HG02852 (cell line): ENCODE results near the gene SYNJ1.

Experiments used
- ATAC-seq: cut with Tn5 transposase; IDR thresholded peaks from one replicate; pipeline ENCODE4 v1.9.1; 2021; ENCODE audit warnings: mild to moderate bottlenecking, moderate library complexity; ENCODE audit not compliant: unreplicated experiment

The SYNJ1 gene

GRCh38 chr21:32584472-32584871 is 143.3 kb downstream of the SYNJ1 start:
- no peak for ATAC-seq

GRCh38 chr21:32581732-32582131 is 146.1 kb downstream of the SYNJ1 start:
- ATAC-seq, result no peak

GRCh38 chr21:32580949-32581348 is 146.9 kb downstream of the SYNJ1 start:
- ATAC-seq, result no peak
